ENCODE measurements around the gene RPL6. TPM values are rescaled to one million over a fixed set of nuclear protein-coding genes. Genes with fewer than 3 reads are reported as not detected.
"Not testable (repeated sequence)": the region's sequence is repeated elsewhere in the genome, so short reads cannot be mapped to it uniquely, and the experiment has no call there.

The RPL6 gene
- polyA plus RNA-seq, 2 donors: 2,146 to 2,199 TPM

GRCh38 chr12:112408621-112409020, 784 bp downstream of the RPL6 start:
- peak overlapping the region in 1 of 2 donors; percentile 91 for H3K27ac ChIP-seq (ENCODE audit: low read depth in 2 of 2, low read length in 1 of 2)

GRCh38 chr12:112407683-112408082, 1.7 kb downstream of the RPL6 start:
- H3K27me3 ChIP-seq (ENCODE audit: control insufficient read depth in 1 of 2, insufficient read depth in 2 of 2, low read length in 2 of 2); H3K4me1 ChIP-seq (ENCODE audit: control insufficient read depth in 2 of 2, insufficient read depth in 2 of 2, low read length in 1 of 2); H3K9me3 ChIP-seq (ENCODE audit: control insufficient read depth in 2 of 2, insufficient read depth in 1 of 2, low read depth in 1 of 2, low read length in 1 of 2); H3K27ac ChIP-seq (ENCODE audit: low read depth in 2 of 2, low read length in 1 of 2): not testable (repeated sequence)
- Histone ChIP-seq H3K36me3 (ENCODE audit: control insufficient read depth in 2 of 2, insufficient read depth in 2 of 2, low read length in 1 of 2) (peaks cover 8 to 16% of the 10 kb centered on the region in 2 donors), H3K4me3 (ENCODE audit: low read depth in 1 of 2, low read length in 2 of 2) (peak overlapping the region in 1 of 2 donors; percentile 74)
- WGBS, 2 donors: 72 to 73% methylated on average over 6 of the region's 6 CpGs

More at GRCh38 chr12:112408621-112409020, 784 bp downstream of the RPL6 start:
- H3K27me3 ChIP-seq (ENCODE audit: control insufficient read depth in 1 of 2, insufficient read depth in 2 of 2, low read length in 2 of 2): no peaks in the 10 kb centered on the region
- H3K9me3 ChIP-seq (ENCODE audit: control insufficient read depth in 2 of 2, insufficient read depth in 1 of 2, low read depth in 1 of 2, low read length in 1 of 2): no peaks in the 10 kb centered on the region
- peaks cover 8 to 16% of the 10 kb centered on the region in 2 donors for H3K36me3 ChIP-seq (ENCODE audit: control insufficient read depth in 2 of 2, insufficient read depth in 2 of 2, low read length in 1 of 2)
- H3K4me1 ChIP-seq (ENCODE audit: control insufficient read depth in 2 of 2, insufficient read depth in 2 of 2, low read length in 1 of 2): no peaks in the 10 kb centered on the region
- 10 to 13% methylated on average over 5 of the region's 5 CpGs for WGBS, 2 donors
- H3K4me3 ChIP-seq (ENCODE audit: low read depth in 1 of 2, low read length in 2 of 2): peak overlapping the region; percentile 74 to 87

GRCh38 chr12:112406519-112407488, 2.6 kb downstream of the RPL6 start:
- WGBS, 2 donors: 76 to 79% methylated on average over 11 of the region's 11 CpGs
- Histone ChIP-seq H3K9me3 (ENCODE audit: control insufficient read depth in 2 of 2, insufficient read depth in 1 of 2, low read depth in 1 of 2, low read length in 1 of 2) (no peaks in the 10 kb centered on the region), H3K4me3 (ENCODE audit: low read depth in 1 of 2, low read length in 2 of 2) (no peak overlapping the region), H3K4me1 (ENCODE audit: control insufficient read depth in 2 of 2, insufficient read depth in 2 of 2, low read length in 1 of 2) (no peaks in the 10 kb centered on the region), H3K27ac (ENCODE audit: low read depth in 2 of 2, low read length in 1 of 2) (no peak overlapping the region), H3K27me3 (ENCODE audit: control insufficient read depth in 1 of 2, insufficient read depth in 2 of 2, low read length in 2 of 2) (no peaks in the 10 kb centered on the region), H3K36me3 (ENCODE audit: control insufficient read depth in 2 of 2, insufficient read depth in 2 of 2, low read length in 1 of 2) (peaks cover 8 to 16% of the 10 kb centered on the region in 2 donors)

- Histone ChIP-seq H3K27ac (ENCODE audit: low read depth in 2 of 2, low read length in 1 of 2) (no peak overlapping the region), H3K36me3 (ENCODE audit: control insufficient read depth in 2 of 2, insufficient read depth in 2 of 2, low read length in 1 of 2) (peaks cover 7 to 16% of the 10 kb centered on the region in 2 donors), H3K27me3 (ENCODE audit: control insufficient read depth in 1 of 2, insufficient read depth in 2 of 2, low read length in 2 of 2) (no peaks in the 10 kb centered on the region), H3K4me1 (ENCODE audit: control insufficient read depth in 2 of 2, insufficient read depth in 2 of 2, low read length in 1 of 2) (no peaks in the 10 kb centered on the region), H3K9me3 (ENCODE audit: control insufficient read depth in 2 of 2, insufficient read depth in 1 of 2, low read depth in 1 of 2, low read length in 1 of 2) (no peaks in the 10 kb centered on the region), H3K4me3 (ENCODE audit: low read depth in 1 of 2, low read length in 2 of 2) (no peak overlapping the region)
- WGBS, 2 donors: 51 to 56% methylated on average over 5 of the region's 5 CpGs
These were observed 7.4 kb downstream of the RPL6 start for GRCh38 chr12:112401903-112402498.

- Histone ChIP-seq H3K27ac (ENCODE audit: low read depth in 2 of 2, low read length in 1 of 2) (no peak overlapping the region), H3K4me3 (ENCODE audit: low read depth in 1 of 2, low read length in 2 of 2) (no peak overlapping the region), H3K27me3 (ENCODE audit: control insufficient read depth in 1 of 2, insufficient read depth in 2 of 2, low read length in 2 of 2) (no peaks in the 10 kb centered on the region), H3K4me1 (ENCODE audit: control insufficient read depth in 2 of 2, insufficient read depth in 2 of 2, low read length in 1 of 2) (no peaks in the 10 kb centered on the region), H3K9me3 (ENCODE audit: control insufficient read depth in 2 of 2, insufficient read depth in 1 of 2, low read depth in 1 of 2, low read length in 1 of 2) (no peaks in the 10 kb centered on the region), H3K36me3 (ENCODE audit: control insufficient read depth in 2 of 2, insufficient read depth in 2 of 2, low read length in 1 of 2) (peaks cover 2 to 11% of the 10 kb centered on the region in 2 donors)
- WGBS, 2 donors: 92 to 94% methylated on average over 5 of the region's 5 CpGs
These were observed 8.4 kb downstream of the RPL6 start for GRCh38 chr12:112401054-112401453.

- Histone ChIP-seq H3K4me3 (ENCODE audit: low read depth in 1 of 2, low read length in 2 of 2) (no peak overlapping the region), H3K27me3 (ENCODE audit: control insufficient read depth in 1 of 2, insufficient read depth in 2 of 2, low read length in 2 of 2) (no peaks in the 10 kb centered on the region), H3K27ac (ENCODE audit: low read depth in 2 of 2, low read length in 1 of 2) (no peak overlapping the region), H3K4me1 (ENCODE audit: control insufficient read depth in 2 of 2, insufficient read depth in 2 of 2, low read length in 1 of 2) (no peaks in the 10 kb centered on the region), H3K36me3 (ENCODE audit: control insufficient read depth in 2 of 2, insufficient read depth in 2 of 2, low read length in 1 of 2) (no peaks in the 10 kb centered on the region), H3K9me3 (ENCODE audit: control insufficient read depth in 2 of 2, insufficient read depth in 1 of 2, low read depth in 1 of 2, low read length in 1 of 2) (no peaks in the 10 kb centered on the region)
- WGBS, 2 donors: 61 to 72% methylated on average over 1 of the region's 1 CpG
These were observed 16.1 kb downstream of the RPL6 start for GRCh38 chr12:112393328-112393727.

- H3K4me1 ChIP-seq (ENCODE audit: control insufficient read depth in 2 of 2, insufficient read depth in 2 of 2, low read length in 1 of 2); H3K27me3 ChIP-seq (ENCODE audit: control insufficient read depth in 1 of 2, insufficient read depth in 2 of 2, low read length in 2 of 2); H3K9me3 ChIP-seq (ENCODE audit: control insufficient read depth in 2 of 2, insufficient read depth in 1 of 2, low read depth in 1 of 2, low read length in 1 of 2); H3K36me3 ChIP-seq (ENCODE audit: control insufficient read depth in 2 of 2, insufficient read depth in 2 of 2, low read length in 1 of 2); H3K27ac ChIP-seq (ENCODE audit: low read depth in 2 of 2, low read length in 1 of 2); H3K4me3 ChIP-seq (ENCODE audit: low read depth in 1 of 2, low read length in 2 of 2): not testable (repeated sequence)
- WGBS, 2 donors: 82 to 95% methylated on average over 2 to 3 of the region's 4 CpGs
These were observed 19.3 kb downstream of the RPL6 start for GRCh38 chr12:112389922-112390654.

- H3K4me1 ChIP-seq (ENCODE audit: control insufficient read depth in 2 of 2, insufficient read depth in 2 of 2, low read length in 1 of 2): no peaks in the 10 kb centered on the region
- no peaks in the 10 kb centered on the region for H3K27me3 ChIP-seq (ENCODE audit: control insufficient read depth in 1 of 2, insufficient read depth in 2 of 2, low read length in 2 of 2)
- 80 to 83% methylated on average over 4 of the region's 4 CpGs for WGBS, 2 donors
- no peaks in the 10 kb centered on the region for H3K9me3 ChIP-seq (ENCODE audit: control insufficient read depth in 2 of 2, insufficient read depth in 1 of 2, low read depth in 1 of 2, low read length in 1 of 2)
- H3K27ac ChIP-seq (ENCODE audit: low read depth in 2 of 2, low read length in 1 of 2): no peak overlapping the region
- H3K36me3 ChIP-seq (ENCODE audit: control insufficient read depth in 2 of 2, insufficient read depth in 2 of 2, low read length in 1 of 2): no peaks in the 10 kb centered on the region
- no peak overlapping the region for H3K4me3 ChIP-seq (ENCODE audit: low read depth in 1 of 2, low read length in 2 of 2)
These were observed 20.2 kb downstream of the RPL6 start for GRCh38 chr12:112389228-112389627.

- WGBS, 2 donors: 67 to 72% methylated on average over 3 of the region's 3 CpGs
- H3K4me1 ChIP-seq (ENCODE audit: control insufficient read depth in 2 of 2, insufficient read depth in 2 of 2, low read length in 1 of 2): no peaks in the 10 kb centered on the region
- no peak overlapping the region for H3K4me3 ChIP-seq (ENCODE audit: low read depth in 1 of 2, low read length in 2 of 2)
These were observed 22.7 kb downstream of the RPL6 start for GRCh38 chr12:112386726-112387125.

More at GRCh38 chr12:112386726-112387125, 22.7 kb downstream of the RPL6 start:
- Histone ChIP-seq H3K36me3 (ENCODE audit: control insufficient read depth in 2 of 2, insufficient read depth in 2 of 2, low read length in 1 of 2) (no peaks in the 10 kb centered on the region), H3K9me3 (ENCODE audit: control insufficient read depth in 2 of 2, insufficient read depth in 1 of 2, low read depth in 1 of 2, low read length in 1 of 2) (no peaks in the 10 kb centered on the region), H3K27ac (ENCODE audit: low read depth in 2 of 2, low read length in 1 of 2) (no peak overlapping the region), H3K27me3 (ENCODE audit: control insufficient read depth in 1 of 2, insufficient read depth in 2 of 2, low read length in 2 of 2) (no peaks in the 10 kb centered on the region)
